Measurements from ENCODE around the gene ZNF281.

- no peak for TF ChIP-seq EZH2phosphoT487 (IDR thresholded peaks at IDR 0.05; ENCODE audit: insufficient read depth, low read depth)
- no peak for TF ChIP-seq EZH2 (IDR thresholded peaks at IDR 0.05; ENCODE audit: insufficient read depth, poor library complexity, severe bottlenecking)
Measured at GRCh38 chr1:200428482-200429205, 18.8 kb upstream of the ZNF281 start.
